ENCODE data around the gene IDUA.
"Not testable (repeated sequence)": the region's sequence is repeated elsewhere in the genome, so short reads cannot be mapped to it uniquely, and the experiment has no call there.

Gene IDUA

DNA sequence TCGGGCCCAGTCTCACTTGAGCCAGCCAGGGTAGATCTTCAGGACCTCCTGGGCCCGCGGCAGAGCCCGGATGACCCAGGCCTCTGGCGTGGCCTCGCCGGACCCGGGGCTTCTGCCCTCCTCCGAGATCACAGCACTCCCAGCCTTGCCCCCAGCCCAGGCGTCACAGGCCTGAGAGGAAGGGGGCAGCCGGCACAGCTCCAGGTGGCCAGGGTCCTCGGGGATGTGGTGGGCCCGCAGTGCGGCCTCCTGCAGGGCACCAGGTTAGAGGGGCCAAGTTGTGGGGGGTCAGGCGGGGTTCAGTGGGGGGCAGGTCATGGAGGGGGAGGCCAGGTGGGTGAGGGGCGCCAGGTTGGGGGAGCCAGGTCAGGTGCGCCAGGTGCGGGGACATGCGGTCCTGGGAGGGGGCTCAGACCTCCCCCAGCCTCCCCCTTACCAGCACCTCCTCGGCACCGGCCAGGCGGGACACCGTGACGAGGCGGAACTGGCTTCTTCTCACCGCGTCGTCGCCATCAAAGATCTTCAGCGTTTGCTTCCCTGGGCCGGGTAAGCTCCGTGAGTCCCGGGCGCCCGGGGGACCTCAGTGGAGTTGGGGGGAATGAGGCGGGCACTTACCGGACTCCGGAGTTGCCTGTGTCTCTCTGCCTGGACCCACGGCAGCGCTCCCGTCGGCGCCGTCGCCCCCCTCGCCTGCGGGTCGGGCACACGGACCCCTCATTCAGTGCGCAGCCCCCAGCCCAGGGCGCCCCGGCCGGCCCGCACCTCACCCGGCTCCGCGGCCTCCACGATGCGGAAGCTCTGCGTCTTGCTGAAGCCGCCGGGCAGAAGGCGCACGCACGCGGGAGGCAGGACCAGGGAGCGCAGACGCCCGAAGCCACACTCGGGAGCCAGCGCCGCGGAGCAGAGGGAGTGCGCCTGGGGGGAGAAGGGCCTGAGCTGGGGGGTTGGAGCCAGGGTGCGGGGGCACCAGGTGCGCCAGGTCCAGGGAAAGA lies 19.4 kb upstream of the IDUA start:
- no peak for DNase-seq (ENCODE audit: low spot score)

DNA sequence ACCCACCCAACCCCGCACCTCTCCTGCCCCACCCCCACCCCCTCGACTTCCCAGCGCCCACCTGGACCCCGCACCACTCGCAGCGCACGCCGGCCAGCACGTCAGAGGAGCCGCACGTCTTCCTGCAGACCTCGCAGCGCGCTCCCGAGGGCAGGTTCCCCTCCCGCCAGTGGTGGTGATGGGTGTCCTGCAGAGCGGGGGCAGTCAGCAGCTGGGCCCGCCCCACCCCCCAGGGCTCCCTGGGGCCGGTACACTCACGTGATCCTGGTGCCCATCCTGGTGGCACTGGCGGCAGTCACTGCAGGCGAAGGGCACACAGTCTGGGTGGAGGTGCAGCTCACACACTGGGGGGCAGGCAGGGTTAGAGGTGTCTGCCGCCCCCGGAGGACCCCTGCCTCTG lies 18.6 kb upstream of the IDUA start:
- DNase-seq (ENCODE audit: low spot score), result no peak

DNA sequence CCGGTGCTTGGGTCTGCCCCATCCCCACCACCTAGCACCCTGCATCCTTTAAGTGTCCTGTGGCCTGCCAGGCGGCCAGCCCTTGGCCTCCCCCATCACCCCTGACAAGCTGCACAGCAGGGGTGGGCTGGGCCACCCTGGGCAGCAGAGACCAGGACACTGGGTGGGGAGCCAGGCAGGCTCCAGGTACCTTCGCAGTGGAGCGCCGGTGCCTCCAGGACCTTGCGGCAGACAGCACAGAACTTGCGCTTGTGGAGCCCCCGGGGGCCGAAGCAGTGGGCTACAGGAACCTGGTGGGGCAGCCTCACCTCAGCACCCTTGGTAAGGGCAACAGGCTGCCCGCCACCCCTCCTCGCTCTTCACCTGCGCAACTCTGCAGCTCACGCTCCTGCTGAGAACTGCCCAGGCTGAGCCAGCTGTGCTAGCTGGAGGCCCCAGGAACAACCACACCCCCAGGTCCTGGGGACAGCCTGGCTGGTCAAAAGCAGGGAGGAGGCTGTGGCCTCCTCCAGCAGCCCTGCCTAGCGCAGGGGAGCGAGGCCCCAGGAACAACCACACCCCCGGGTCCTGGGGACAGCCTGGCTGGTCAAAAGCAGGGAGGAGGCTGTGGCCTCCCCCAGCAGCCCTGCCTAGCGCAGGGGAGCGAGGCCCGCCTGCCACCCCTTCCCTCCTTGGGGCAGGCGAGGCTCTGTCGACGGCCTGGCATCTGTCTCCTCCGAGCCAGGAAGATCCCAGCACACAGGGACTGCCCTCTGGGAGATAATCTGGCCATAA lies 18.0 kb upstream of the IDUA start:
- no peak for DNase-seq (ENCODE audit: low spot score)

DNA sequence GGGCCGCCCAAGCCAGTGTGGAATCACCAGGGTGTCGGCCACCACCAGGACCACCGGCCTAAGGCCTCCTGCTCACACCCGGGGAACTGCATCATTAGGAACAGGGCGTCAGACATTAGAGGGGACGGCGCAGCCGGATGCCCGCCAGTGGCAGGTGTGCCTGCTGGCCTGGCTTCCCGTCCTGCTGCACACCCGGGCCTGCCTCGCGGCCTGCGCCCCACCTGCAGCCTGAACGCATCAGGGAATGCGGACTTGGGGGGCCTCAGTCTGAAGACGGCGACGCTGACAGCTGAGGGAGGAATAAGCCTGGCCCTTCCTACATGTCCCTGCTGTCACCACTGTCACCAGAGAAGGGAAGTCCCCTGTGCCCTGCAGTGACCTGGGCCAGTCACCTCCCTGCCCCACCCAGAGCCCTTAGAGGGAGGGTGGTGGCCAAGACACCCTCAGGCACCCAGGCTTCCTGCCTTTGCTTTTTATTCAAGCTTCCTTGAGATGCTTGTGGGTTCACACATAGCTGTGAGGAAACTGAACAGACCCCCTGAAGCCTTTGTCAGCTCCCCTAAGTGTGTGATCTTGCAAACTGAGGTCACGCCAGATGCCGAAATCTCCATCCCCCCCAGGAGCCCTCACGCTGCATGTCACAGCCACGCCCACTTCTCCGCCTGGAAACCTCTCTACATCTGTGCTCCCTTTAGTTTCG lies 16.6 kb upstream of the IDUA start:
- DNase-seq (ENCODE audit: low spot score), result no peak

DNA sequence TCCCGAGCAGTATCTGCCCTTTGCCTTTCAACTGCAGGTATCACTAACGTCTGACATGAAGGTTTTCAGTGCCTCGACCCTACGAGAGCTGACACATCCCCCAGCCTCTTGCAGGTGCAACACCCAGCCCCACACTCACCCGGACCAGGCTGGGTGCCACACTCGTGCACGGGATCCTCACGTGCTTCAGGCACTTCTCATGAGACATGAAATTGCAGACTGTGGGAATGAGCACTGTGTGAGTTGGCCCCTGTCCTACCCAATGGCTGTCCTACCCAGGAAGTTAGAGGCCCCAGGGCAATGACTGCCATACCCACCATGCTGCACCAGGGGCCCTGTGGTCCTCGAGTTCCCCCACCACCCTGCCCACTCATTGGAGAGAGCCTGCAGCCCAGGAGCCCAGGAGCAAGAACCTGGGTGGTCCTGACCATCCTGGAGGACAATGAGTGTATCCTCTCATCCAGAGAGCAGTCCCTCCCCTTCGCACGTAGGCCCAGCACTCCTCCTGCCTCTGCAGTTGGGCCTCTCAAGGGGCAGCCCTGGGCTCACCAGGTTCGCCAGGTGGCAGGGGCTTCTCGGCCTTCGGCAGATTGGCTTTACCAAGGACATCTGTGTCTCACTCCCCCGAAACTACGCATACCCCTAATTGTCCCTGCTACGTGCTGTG lies 15.9 kb upstream of the IDUA start:
- DNase-seq (ENCODE audit: low spot score), result no peak

DNA sequence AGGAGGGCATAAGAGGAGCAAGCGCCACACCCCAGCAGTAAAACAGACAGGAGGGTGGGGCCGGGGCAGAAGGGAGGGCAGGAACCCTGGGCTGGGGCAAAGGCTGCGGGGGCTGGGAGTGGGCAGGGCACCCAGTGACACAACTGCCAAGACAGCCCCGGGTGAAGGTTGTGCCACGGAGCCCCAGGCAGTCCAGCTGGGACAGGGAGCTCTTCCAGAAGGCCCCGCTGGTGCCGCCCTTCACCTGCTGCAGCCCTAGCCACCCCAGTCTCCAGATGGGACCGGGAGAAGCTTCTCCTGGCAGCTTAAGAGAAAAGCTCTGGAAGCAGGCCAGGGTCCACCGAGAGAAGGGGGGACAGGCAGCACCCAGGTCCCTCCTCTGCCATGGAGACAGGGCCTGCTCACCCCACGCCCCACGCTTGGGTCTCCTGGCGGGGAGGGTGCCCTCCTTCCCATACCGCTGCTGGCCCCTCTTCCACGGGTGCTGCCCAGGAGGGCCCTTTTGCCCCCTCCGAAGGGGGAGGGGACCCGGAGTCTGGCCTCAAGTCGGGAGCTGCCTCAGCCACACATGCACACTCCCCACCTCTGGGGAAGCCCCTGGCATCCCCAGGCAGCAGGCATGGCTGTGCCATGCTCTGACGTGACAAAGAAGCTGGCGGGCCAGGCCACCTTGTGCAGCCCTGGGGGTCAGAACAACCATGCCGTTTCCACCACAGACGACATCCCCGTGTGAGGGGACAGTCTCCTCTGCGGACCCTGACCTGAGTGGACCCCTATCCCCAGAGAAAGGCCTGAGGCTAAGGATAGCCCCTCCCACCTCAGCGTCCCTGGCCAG lies 15.0 kb upstream of the IDUA start:
- no peak for DNase-seq (ENCODE audit: low spot score)

DNA sequence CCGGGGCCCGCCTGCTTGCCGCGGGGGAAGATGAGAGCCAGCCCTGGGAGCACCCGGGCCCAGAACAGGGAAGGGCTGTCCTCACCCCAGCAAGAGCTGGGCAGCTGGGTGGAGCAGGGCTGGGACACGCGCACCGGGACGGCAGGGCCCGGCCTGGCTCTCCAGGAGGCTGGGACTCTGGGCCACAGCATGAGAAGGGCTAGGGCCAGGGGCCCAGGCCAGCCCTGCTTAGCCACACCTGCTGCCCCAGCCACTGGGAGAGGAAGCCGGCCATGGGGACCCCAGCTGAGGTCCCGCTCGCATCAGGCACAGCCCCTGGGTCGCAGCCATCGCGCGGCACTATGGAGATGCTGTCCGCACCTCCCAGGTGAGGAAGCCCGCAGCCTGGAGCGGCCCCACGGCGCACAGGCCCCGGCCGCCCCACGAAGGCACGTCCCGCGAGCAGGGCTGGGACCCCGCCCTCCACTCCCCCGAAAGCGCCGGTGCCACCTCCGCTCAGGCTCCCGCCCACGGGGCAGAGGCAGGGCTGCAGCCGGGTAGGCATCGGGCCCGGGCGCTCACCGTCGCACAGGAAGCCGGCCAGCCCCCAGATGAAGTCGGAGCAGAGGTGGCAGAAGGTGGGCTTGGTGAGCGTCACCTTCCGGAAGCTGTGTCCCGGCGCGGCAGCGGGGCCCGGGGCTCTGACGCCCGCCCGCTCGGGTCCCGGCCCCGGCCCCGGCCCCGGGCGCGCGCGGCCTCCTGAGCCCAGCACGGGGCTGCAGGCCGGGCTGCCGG lies 14.0 kb upstream of the IDUA start:
- peak; percentile 41 for DNase-seq (ENCODE audit: low spot score)

DNA sequence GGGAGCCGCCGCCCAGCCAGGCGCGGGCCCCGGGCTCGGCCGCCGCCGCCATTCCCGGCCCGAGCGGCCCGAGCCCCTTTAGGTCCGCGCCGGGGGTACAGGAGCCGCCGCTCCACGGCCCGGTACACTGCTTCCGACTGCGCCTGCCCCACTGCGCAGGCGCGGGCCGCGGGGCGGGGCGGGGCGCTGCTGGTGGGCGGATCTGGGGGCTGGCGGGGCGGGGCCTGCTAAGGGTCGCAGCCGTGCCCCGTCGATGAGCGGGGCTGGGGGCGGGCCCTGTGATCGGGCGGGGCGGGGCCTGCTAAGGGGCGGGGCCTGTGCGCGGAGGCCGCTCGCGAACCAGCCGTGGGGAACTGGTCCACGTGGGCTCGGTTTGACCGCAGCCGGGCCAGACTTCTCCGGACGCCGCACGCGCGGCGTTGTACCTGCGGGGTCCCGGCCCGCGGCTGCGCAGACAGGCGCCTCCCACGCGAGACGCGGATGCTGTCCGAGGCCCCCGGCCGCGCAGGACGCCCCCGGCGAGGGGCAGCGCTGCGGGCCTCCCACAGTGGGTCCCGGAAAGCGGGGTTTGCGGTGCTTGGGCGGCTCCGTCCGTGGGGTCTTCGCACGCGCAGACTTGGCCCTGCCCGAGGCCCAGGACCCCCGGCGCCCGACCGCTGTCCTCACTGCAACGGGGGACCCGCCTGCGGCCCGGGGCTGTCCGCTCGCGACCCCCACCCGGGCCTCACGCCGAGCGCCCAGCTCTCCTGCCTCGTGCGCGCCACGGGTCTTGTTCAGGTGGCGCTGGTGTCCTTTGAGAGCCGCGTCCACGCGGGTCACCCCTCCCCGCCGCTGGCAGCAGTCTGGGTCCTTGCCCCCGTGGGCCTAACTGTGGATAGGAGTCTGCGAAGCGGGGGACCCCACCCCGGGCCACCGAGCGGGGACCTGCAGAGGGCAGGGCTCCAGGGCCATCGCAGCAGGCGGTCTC lies 13.1 kb upstream of the IDUA start, which contains the start of gene DGKQ:
DGKQ (minus strand) TSS at position 139 of the 967 bp plus-strand sequence; CDS start at position 52, 87 bp downstream.
- peak; percentile 83 for DNase-seq (ENCODE audit: low spot score)

DNA sequence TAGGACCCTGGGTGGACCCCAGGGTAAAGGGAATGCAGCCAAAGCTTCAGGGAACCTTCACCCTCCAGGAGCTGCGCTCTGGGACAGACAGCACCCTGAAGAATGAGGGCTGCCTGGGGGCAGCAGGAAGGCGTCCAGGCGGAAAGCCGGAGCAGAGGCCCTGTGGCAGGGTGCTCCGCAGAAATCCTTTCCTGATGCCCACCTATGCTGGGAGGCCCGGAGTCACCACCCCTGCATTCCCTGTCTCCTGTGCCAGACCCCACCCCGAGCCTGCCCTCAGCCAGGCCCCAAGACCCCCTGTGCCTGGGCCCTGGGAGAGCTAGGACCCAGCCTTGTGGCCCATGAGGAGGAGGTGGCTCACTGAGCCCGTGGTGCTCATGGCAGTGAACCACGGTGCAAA lies 12.2 kb upstream of the IDUA start:
- no peak for DNase-seq (ENCODE audit: low spot score)

DNA sequence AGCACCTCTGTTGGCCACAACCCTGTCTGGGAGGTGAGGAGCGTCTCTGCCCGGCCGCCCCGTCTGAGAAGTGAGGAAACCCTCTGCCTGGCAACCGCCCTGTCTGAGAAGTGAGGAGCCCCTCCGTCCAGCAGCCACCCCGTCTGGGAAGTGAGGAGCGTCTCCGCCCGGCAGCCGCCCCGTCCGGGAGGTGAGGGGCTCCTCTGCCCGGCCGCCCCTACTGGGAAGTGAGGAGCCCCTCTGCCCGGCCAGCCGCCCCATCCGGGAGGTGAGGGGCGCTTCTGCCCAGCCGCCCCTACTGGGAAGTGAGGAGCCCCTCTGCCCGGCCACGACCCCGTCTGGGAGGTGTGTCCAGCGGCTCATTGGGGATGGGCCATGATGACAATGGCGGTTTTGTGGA lies 10.8 kb upstream of the IDUA start:
- not testable (repeated sequence) for DNase-seq (ENCODE audit: low spot score)

DNA sequence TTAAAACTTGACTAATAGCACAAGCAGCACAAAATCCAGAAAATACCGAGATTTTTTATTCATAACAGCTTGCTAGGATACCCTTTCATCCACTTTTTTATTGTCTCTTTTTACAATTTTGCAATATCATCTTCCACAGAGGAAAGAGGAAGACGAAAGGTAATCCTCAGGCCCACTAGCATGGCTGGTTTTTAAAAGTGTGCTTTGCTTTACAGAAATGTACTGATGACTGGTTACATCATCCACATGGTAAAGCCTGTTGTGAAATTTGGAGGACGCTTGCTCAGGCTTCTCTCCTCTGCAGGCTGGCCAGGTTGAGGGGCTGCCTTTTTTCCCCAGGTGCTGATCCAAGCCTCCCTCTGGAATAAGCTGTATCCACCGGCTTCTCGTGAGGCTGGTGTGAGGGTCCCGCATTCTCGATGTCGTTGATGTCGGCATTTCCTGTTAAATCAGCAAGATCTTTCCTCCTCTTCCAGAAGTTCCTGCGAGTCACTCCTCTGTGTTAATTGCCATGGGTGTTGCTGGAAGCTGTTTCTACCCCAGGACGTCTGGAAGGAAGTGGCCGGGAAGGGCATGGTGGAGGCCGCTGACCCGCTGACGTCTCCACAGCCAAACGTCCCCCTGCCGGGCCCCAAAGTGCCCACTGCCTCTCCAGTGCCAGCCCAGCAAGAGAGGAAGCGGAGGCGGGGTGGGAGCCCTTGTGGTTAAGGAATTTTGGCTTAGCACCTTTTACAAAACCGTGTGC lies 7.7 kb upstream of the IDUA start:
- DNase-seq (ENCODE audit: low spot score), result no peak

DNA sequence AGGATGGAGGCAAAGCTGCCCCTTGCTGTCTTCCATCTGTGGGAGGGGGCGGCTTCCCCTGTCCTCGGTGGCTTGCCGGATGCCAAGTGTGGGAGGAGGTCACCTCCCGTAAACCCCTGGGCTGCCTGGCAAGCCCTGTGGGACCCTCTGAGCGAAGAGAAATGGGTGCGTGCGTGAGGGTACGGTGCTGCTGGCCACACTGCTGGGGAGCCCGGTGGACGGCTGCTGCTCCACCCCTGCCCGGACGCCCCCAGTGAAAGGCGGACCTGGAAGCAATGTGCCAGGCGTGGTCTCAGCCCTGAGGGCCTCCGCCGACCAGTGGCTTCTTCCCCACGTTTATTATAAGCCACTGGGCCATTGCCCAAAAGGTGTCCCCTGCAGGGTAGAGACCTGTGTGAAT lies 4.6 kb upstream of the IDUA start:
- DNase-seq (ENCODE audit: low spot score), result no peak

DNA sequence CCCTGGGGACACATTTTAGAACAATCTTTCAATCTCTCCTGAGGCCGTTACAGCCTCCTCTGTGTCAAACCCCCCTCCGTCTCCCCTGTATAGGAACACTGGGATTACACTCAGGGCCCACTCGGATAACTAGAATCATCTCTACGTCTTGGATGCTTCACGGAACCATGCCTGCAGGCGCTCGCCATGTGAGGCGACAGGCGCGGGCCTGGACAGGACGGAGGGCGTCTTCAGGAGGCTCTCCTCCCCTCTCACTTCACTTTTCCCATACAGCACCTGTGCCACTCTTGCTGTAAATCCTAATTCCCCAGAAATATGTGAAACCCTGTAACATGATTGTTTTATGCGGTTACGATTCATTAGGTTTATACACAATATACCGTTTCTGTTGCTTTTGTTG lies 4.0 kb upstream of the IDUA start:
- DNase-seq (ENCODE audit: low spot score), result no peak

DNA sequence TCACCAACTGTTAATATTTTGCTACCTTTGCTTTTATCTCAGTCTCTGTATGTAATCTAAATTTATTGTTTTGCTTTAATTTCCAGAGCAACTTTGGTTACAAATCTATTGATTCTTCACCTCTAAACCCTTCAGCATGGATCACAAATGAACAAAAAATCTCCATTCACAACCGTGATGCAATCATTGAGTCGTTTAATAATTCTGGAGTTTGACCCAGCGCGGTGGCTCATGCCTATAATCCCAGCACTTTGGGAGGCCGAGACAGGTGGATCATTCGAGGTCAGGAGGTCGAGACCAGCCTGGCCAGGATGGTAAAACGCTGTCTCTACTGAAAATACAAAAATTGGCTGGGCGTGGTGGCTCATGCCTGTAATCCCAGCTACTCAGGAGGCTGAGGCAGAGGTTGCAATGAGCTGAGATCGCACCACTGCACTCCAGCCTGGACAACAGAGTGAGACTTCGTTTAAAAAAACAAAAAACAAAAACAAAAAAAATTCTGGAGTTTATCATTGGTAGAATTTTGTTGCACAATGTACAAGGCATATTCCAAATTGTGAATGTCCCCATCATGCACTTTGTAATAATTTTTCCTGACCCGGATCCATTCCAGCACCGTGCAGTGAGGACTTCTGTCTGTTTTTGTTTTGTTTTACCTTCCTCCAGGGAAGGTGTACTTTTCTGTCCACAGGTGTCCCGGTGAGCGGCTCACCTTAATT lies 2.3 kb upstream of the IDUA start:
- DNase-seq (ENCODE audit: low spot score), result no peak

DNA sequence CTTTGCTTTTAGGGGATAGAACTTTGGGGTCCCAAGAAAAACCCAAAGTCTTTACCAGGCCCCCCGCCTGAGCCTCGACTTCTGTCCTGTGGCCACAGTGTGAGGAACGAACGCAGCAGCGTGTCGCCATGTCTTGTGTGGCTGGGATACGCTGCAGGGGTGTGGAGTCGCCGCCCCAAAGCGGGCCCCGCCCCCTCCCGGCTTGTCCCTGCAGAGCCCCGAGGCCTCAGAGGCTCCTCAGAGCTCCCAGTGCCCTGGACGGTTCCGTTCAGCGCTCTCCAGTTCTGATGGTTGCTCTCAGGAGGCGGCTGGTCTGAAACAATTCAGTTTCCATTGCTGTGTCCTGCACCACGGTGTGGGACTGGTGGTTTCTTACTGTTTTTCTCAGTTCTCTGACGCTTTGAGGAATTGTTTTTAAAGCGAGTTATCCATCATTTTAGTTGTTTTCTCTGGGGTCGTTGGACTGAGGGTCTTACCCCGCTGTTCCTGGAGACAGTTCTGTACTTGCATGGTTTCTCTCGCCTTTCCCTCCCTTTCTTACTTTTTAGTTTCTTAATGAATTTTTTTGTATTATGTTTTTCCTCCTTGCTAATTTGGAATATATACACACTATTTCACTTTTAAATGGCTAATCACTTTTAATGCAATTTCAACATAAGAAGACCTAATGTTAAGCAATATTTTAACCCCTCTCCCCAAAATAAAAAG lies 1.6 kb upstream of the IDUA start:
- peak; percentile 63 for DNase-seq (ENCODE audit: low spot score)

DNA sequence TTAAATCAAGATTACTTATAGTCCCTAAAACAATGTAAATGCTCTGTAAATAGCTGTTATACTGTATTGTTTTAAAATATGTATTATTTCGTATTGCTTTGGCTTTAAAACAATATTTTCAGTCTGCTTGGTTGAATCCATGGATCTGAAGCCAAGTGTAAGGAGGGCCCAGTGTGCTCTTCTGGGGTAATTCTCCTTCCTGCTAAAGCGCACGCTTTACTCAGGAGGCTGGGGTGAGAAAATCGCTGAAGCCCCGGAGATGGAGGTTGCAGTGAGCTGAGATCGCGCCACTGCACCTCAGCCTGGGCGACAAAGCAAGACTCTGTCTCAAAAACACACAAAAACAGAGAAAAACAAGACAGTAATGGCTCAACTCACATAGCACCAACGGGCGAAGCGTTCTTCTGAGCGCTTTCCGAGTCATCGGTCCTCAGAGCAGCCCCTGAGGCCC lies 391 bp upstream of the IDUA start:
- DNase-seq (ENCODE audit: low spot score), result no peak
